ENCODE measurements around the gene SLC7A14. TPM values are rescaled to one million over a fixed set of nuclear protein-coding genes. Genes with fewer than 3 reads are reported as not detected.

The SLC7A14 gene
- total RNA-seq, 1 experiment from 2014 or later = not detected

GRCh38 chr3:170566413-170566812, 19.5 kb downstream of the SLC7A14 start:
- H3K36me3 Mint-ChIP-seq (ENCODE audit: insufficient read depth, unreplicated experiment) = no peaks in the 10 kb centered on the region
- no peaks in the 10 kb centered on the region for H3K27me3 Mint-ChIP-seq (ENCODE audit: insufficient read depth, unreplicated experiment)
- peaks cover 6% of the 10 kb centered on the region for H3K4me1 Mint-ChIP-seq (ENCODE audit: insufficient read depth, unreplicated experiment)
- intact Hi-C loops (cut with micrococcal nuclease) = no loop called here
- CTCF ChIA-PET = interaction anchor here (0.7 to 2.0 kb wide), 2 partner anchors 13 to 145 kb away, joined by 3 to 5 read pairs; no protein-coding TSS in a partner anchor
- no peak overlapping the region for H3K4me3 Mint-ChIP-seq (ENCODE audit: unreplicated experiment)
- POLR2A ChIA-PET = no interaction called here
- H3K9me3 Mint-ChIP-seq (ENCODE audit: unreplicated experiment) = no peaks in the 10 kb centered on the region
- no peak for DNase-seq (ENCODE audit: unreplicated experiment)
- no peak for TF ChIP-seq CTCF (IDR thresholded peaks at IDR 0.05; ENCODE audit: unreplicated experiment)
- no peak overlapping the region for H3K27ac Mint-ChIP-seq (ENCODE audit: low read depth, unreplicated experiment)
- no TSS peak for BruUV-seq (replicated peaks)

GRCh38 chr3:170565495-170565894, 20.4 kb downstream of the SLC7A14 start:
- intact Hi-C loops (cut with micrococcal nuclease) = no loop called here
- TF ChIP-seq CTCF (IDR thresholded peaks at IDR 0.05; ENCODE audit: unreplicated experiment) = no peak
- Mint-ChIP-seq H3K27me3 (ENCODE audit: insufficient read depth, unreplicated experiment) (no peaks in the 10 kb centered on the region), H3K4me3 (ENCODE audit: unreplicated experiment) (no peak overlapping the region), H3K9me3 (ENCODE audit: unreplicated experiment) (no peaks in the 10 kb centered on the region), H3K4me1 (ENCODE audit: insufficient read depth, unreplicated experiment) (peaks cover 6% of the 10 kb centered on the region), H3K27ac (ENCODE audit: low read depth, unreplicated experiment) (no peak overlapping the region), H3K36me3 (ENCODE audit: insufficient read depth, unreplicated experiment) (no peaks in the 10 kb centered on the region)
- ChIA-PET POLR2A (no interaction called here), CTCF (interaction anchor here (0.7 to 2.0 kb wide), 2 partner anchors 12 to 825 kb away, joined by 3 to 5 read pairs; no protein-coding TSS in a partner anchor)
- BruUV-seq (replicated peaks) = no TSS peak
- no peak for DNase-seq (ENCODE audit: unreplicated experiment)

GRCh38 chr3:170564664-170565063, 21.2 kb downstream of the SLC7A14 start:
- no peak for TF ChIP-seq CTCF (IDR thresholded peaks at IDR 0.05; ENCODE audit: unreplicated experiment)
- ChIA-PET CTCF (interaction anchor here (2.0 kb wide), 1 partner anchor 11 kb away, joined by 5 read pairs; no protein-coding TSS in a partner anchor), POLR2A (no interaction called here)
- no peaks in the 10 kb centered on the region for H3K9me3 Mint-ChIP-seq (ENCODE audit: unreplicated experiment)
- H3K4me1 Mint-ChIP-seq (ENCODE audit: insufficient read depth, unreplicated experiment) = peaks cover 6% of the 10 kb centered on the region
- intact Hi-C loops (cut with micrococcal nuclease) = no loop called here
- no TSS peak for BruUV-seq (replicated peaks)
- no peaks in the 10 kb centered on the region for H3K36me3 Mint-ChIP-seq (ENCODE audit: insufficient read depth, unreplicated experiment)
- H3K27me3 Mint-ChIP-seq (ENCODE audit: insufficient read depth, unreplicated experiment) = no peaks in the 10 kb centered on the region
- no peak for DNase-seq (ENCODE audit: unreplicated experiment)
- no peak overlapping the region for H3K4me3 Mint-ChIP-seq (ENCODE audit: unreplicated experiment)
- H3K27ac Mint-ChIP-seq (ENCODE audit: low read depth, unreplicated experiment) = no peak overlapping the region

- no peaks in the 10 kb centered on the region for H3K9me3 Mint-ChIP-seq (ENCODE audit: unreplicated experiment)
- H3K27me3 Mint-ChIP-seq (ENCODE audit: insufficient read depth, unreplicated experiment) = no peaks in the 10 kb centered on the region
- POLR2A ChIA-PET = no interaction called here
- no peak for DNase-seq (ENCODE audit: unreplicated experiment)
- H3K36me3 Mint-ChIP-seq (ENCODE audit: insufficient read depth, unreplicated experiment) = no peaks in the 10 kb centered on the region
- intact Hi-C loops (cut with micrococcal nuclease) = no loop called here
- no peak overlapping the region for H3K27ac Mint-ChIP-seq (ENCODE audit: low read depth, unreplicated experiment)
- CTCF ChIA-PET = interaction anchor here (0.6 kb wide), 1 partner anchor 70 kb away, joined by 3 read pairs; no protein-coding TSS in a partner anchor
- peaks cover 6% of the 10 kb centered on the region for H3K4me1 Mint-ChIP-seq (ENCODE audit: insufficient read depth, unreplicated experiment)
- no peak for TF ChIP-seq CTCF (IDR thresholded peaks at IDR 0.05; ENCODE audit: unreplicated experiment)
- no peak overlapping the region for H3K4me3 Mint-ChIP-seq (ENCODE audit: unreplicated experiment)
- no TSS peak for BruUV-seq (replicated peaks)
Observed at GRCh38 chr3:170563712-170564423, 22.0 kb downstream of the SLC7A14 start.
